GM23338 (cell line): ENCODE results near the gene CRYM. TPM values are rescaled to one million over a fixed set of nuclear protein-coding genes. Genes with fewer than 3 reads are reported as not detected.

Source experiments
- ATAC-seq: fragments of 200-7000 bp; cut with Tn5 transposase; 3 replicates; pipeline ENCODE4 v1.9.1; 2020
- DNase-seq: peaks from one replicate; pipeline ENCODE4 v3.0.0-alpha.2; 2015; ENCODE audit warnings: low spot score
- H2AFZ ChIP-seq: fragments of 200-600 bp; sonication (generic); 2 replicates; pipeline ENCODE4 v1.8.0; 2016; ENCODE audit warnings: antibody characterized with exemption, mild to moderate bottlenecking, moderate library complexity
- H3F3A ChIP-seq: fragments of 200-600 bp; sonication (generic); replicated peaks from 2 replicates; pipeline ENCODE4 v1.8.0; 2017; ENCODE audit warnings: antibody characterized with exemption, mixed run types, low read depth
- H3K27ac ChIP-seq: fragments of 200-600 bp; sonication (generic); 2 replicates; pipeline ENCODE4 v1.6.1; 2016; ENCODE audit warnings: low read depth
- H3K27me3 ChIP-seq: fragments of 200-600 bp; sonication (generic); 2 replicates; pipeline ENCODE4 v1.8.0; 2016; ENCODE audit warnings: mild to moderate bottlenecking, mixed run types, moderate library complexity; ENCODE audit not compliant: insufficient read depth
- H3K36me3 ChIP-seq: fragments of 200-600 bp; sonication (generic); 2 replicates; pipeline ENCODE4 v1.8.0; 2016; ENCODE audit warnings: mild to moderate bottlenecking; ENCODE audit not compliant: insufficient read depth
- H3K4me1 ChIP-seq: fragments of 200-600 bp; sonication (generic); 2 replicates; pipeline ENCODE4 v1.8.0; 2016; ENCODE audit warnings: mild to moderate bottlenecking, moderate library complexity; ENCODE audit not compliant: insufficient read depth
- H3K4me2 ChIP-seq: fragments of 200-600 bp; sonication (generic); 2 replicates; pipeline ENCODE4 v1.7.1; 2017; ENCODE audit warnings: mixed run types
- H3K4me3 ChIP-seq: fragments of 200-600 bp; sonication (generic); 2 replicates; pipeline ENCODE4 v1.6.1; 2016; ENCODE audit warnings: mixed run types
- H3K79me2 ChIP-seq: fragments of 200-600 bp; sonication (generic); replicated peaks from 2 replicates; pipeline ENCODE4 v1.8.0; 2017; ENCODE audit warnings: mild to moderate bottlenecking; ENCODE audit not compliant: insufficient read depth
- H3K9me2 ChIP-seq: fragments of 200-600 bp; sonication (generic); 2 replicates; pipeline ENCODE4 v1.8.0; 2017; ENCODE audit not compliant: insufficient read depth
- H4K20me1 ChIP-seq: fragments of 200-600 bp; sonication (generic); replicated peaks from 2 replicates; pipeline ENCODE4 v1.8.0; 2017; ENCODE audit warnings: mild to moderate bottlenecking; ENCODE audit not compliant: insufficient read depth
- H3K27ac Mint-ChIP-seq: 2 replicates; pipeline ENCODE4 v1.8.0; 2020; ENCODE audit warnings: inconsistent platforms, mild to moderate bottlenecking, moderate library complexity, mixed read lengths
- H3K27me3 Mint-ChIP-seq: 3 replicates; pipeline ENCODE4 v1.8.0; 2022; ENCODE audit warnings: low read depth, mild to moderate bottlenecking, moderate library complexity, mixed read lengths, inconsistent platforms; ENCODE audit not compliant: insufficient read depth, poor library complexity
- H3K36me3 Mint-ChIP-seq: 3 replicates; pipeline ENCODE4 v1.8.0; 2021; ENCODE audit warnings: low read depth, mild to moderate bottlenecking, inconsistent platforms, moderate library complexity, mixed read lengths
- H3K4me1 Mint-ChIP-seq: 3 replicates; pipeline ENCODE4 v1.8.0; 2020; ENCODE audit warnings: mild to moderate bottlenecking, inconsistent platforms, mixed read lengths
- H3K4me3 Mint-ChIP-seq: 3 replicates; pipeline ENCODE4 v1.8.0; 2021; ENCODE audit warnings: moderate library complexity, mild to moderate bottlenecking, inconsistent platforms, mixed read lengths
- H3K9me3 Mint-ChIP-seq: 3 replicates; pipeline ENCODE4 v1.8.0; 2020; ENCODE audit warnings: moderate library complexity, mild to moderate bottlenecking, inconsistent platforms, mixed read lengths
- CREB1 ChIP-seq: fragments of 250-450 bp; sonication (Bioruptor Pico); IDR thresholded peaks from 2 replicates; pipeline ENCODE4 v1.5.0; 2020; ENCODE audit warnings: low read depth, mild to moderate bottlenecking, moderate library complexity
- EZH2 ChIP-seq: fragments of 200-600 bp; sonication (generic); IDR thresholded peaks from one replicate; pipeline ENCODE4 v1.8.0; 2017; ENCODE audit warnings: antibody characterized with exemption, mild to moderate bottlenecking, low read depth; ENCODE audit not compliant: unreplicated experiment
- EZH2phosphoT487 ChIP-seq: fragments of 200-600 bp; sonication (generic); IDR thresholded peaks from one replicate; pipeline ENCODE4 v1.8.1; 2018; ENCODE audit warnings: antibody characterized with exemption; ENCODE audit not compliant: unreplicated experiment
- POLR2AphosphoS5 ChIP-seq: IDR thresholded peaks from 2 replicates; pipeline ENCODE4 v1.6.1; 2016; ENCODE audit warnings: antibody characterized with exemption, low read depth
- ZNF114 ChIP-seq: fragments of 250-450 bp; sonication (Bioruptor Pico); IDR thresholded peaks from 2 replicates; pipeline ENCODE4 v1.5.0; 2020; ENCODE audit warnings: mild to moderate bottlenecking, moderate library complexity
- ZNF331 ChIP-seq: fragments of 250-450 bp; sonication (Bioruptor Pico); IDR thresholded peaks from 2 replicates; pipeline ENCODE4 v1.5.0; 2020; ENCODE audit warnings: low read depth, mild to moderate bottlenecking, moderate library complexity
- polyA plus RNA-seq: library from polyadenylated mRNA; unstranded; fragments of >200 nt; fragmentation: Nextera tagmentation; extraction: Ambion mirVana; gene quantifications from 2 replicates; pipeline ENCODE4 v1.2.1, GENCODE V29; 2016
- total RNA-seq: library from RNA; depleted of rRNA; stranded (reverse); fragments of >200 nt; shearing (Covaris generic); gene quantifications from 2 replicates; pipeline ENCODE4 v1.2.3, GENCODE V29; 2014
- TF ChIP-seq, protein P1 (sequence below), 2 experiments: fragments of 200-600 bp in 1 of 2; sonication (generic) in 1 of 2; conservative IDR thresholded peaks; 2 replicates each; pipeline versions ENCODE4 v1.5.1 to v1.6.1; 2016 to 2017; ENCODE audit warnings: antibody characterized with exemption in 2 of 2, low read depth in 2 of 2, mild to moderate bottlenecking in 2 of 2, moderate library complexity in 1 of 2

CRYM gene
- total and polyA plus RNA-seq, 2 experiments from 2014 or later, result 15.2 to 18.0 TPM

DNA sequence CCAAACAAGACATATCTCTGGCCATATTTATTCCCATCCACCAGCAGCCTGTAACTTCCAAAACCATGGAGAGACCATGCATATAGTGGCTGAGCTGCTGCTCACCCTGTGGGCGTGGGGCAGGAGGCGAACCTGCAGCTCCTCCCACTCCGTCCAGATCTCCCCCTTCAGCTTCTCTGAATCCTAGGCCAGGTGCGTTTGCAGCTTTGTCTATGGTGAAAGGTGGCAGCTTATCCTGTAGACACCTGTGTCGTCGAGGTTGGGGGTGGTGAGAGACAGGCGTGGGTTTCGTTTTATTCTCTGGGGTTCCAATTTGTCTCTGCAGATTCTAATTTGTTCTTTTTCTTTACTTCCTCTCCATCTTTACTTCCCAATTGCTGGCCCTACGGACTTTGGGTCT lies 54.3 kb downstream of the CRYM start:
- Histone ChIP-seq H3F3A (no peaks in the 10 kb centered on the region), H3K27ac (no peak overlapping the region), H3K4me2 (peak overlapping the region; percentile 67; the same call in 1 of the 2 replicates), H3K9me2 (0 out of 2 replicates have a peak, but pooled peaks cover 6% of the 10 kb centered on the region), H3K79me2 (no peaks in the 10 kb centered on the region), H3K36me3 (no peaks in the 10 kb centered on the region), H3K4me3 (no peak overlapping the region), H4K20me1 (no peaks in the 10 kb centered on the region), H3K27me3 (no peaks in the 10 kb centered on the region), H3K4me1 (peaks cover 36% of the 10 kb centered on the region), H2AFZ (no peak overlapping the region)
- Mint-ChIP-seq H3K27me3 (peaks cover 5% of the 10 kb centered on the region), H3K36me3 (0 out of 3 replicates have a peak, but pooled peaks cover 4% of the 10 kb centered on the region), H3K9me3 (peaks cover 4% of the 10 kb centered on the region; the same call in 1 of the 3 replicates), H3K4me3 (no peak overlapping the region), H3K27ac (no peak overlapping the region), H3K4me1 (peaks cover 38% of the 10 kb centered on the region)
- ATAC-seq (peak; percentile 89), DNase-seq (peak; percentile 44)
- no peak for TF ChIP-seq EZH2
- TF ChIP-seq ZNF114 (CRISPR knock-in tag), result no peak
- no peak for TF ChIP-seq EZH2phosphoT487
- no peak for TF ChIP-seq POLR2AphosphoS5
- TF ChIP-seq, protein P1, sequence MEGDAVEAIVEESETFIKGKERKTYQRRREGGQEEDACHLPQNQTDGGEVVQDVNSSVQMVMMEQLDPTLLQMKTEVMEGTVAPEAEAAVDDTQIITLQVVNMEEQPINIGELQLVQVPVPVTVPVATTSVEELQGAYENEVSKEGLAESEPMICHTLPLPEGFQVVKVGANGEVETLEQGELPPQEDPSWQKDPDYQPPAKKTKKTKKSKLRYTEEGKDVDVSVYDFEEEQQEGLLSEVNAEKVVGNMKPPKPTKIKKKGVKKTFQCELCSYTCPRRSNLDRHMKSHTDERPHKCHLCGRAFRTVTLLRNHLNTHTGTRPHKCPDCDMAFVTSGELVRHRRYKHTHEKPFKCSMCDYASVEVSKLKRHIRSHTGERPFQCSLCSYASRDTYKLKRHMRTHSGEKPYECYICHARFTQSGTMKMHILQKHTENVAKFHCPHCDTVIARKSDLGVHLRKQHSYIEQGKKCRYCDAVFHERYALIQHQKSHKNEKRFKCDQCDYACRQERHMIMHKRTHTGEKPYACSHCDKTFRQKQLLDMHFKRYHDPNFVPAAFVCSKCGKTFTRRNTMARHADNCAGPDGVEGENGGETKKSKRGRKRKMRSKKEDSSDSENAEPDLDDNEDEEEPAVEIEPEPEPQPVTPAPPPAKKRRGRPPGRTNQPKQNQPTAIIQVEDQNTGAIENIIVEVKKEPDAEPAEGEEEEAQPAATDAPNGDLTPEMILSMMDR (conservative IDR thresholded peaks at IDR 0.05; ENCODE audit: low read depth in 2 of 2), result no peak
- no peak for TF ChIP-seq ZNF331

DNA sequence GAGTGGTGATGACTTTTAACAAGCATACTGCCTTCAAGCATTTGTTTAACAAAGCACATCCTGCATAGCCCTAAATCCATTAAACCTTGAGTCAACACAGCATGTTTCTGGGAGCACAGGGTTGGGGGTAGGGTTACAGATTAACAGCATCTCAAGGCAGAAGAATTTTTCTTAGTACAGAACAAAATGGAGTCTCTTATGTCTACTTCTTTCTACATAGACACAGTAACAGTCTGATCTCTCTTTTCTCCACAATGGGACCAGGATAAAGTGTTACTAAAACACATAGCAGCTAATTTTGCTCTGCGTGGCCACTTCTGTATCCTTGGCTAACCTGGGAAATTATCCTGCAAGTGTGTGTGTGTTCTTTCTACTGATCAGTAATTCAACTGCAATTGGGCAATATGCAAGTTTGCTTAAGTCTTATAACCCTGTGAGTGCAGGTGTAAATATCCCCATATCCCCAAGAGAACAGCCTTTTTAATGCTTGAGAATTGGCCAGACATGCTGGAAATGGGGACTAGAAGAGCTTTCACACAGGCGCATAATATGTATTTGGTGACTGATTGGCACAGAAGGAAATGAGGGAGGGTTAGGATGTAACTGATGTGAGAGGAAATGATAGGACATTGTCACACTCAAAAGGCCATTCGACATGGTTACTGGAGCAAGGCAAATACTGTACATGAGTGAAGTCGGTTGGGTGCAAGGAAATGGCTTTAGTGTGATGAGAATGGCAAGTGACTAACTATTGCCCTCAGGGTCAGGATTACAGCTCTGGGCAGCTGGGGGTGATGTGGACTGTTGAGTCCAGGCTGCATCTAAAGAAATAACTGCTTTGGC lies 55.4 kb downstream of the CRYM start:
- H3K4me1 Mint-ChIP-seq, result peaks cover 36% of the 10 kb centered on the region
- H3K9me3 Mint-ChIP-seq, result peaks cover 4% of the 10 kb centered on the region; the same call in 1 of the 3 replicates
- ATAC-seq (peak; percentile 51), DNase-seq (peak; percentile 22)
- H3K4me1 ChIP-seq, result peaks cover 36% of the 10 kb centered on the region
- H2AFZ ChIP-seq, result no peak overlapping the region
- TF ChIP-seq CREB1 (0 out of 2 replicates have a peak, but pooled peaks have one; percentile 17), EZH2 (no peak)
- H3K79me2 ChIP-seq, result no peaks in the 10 kb centered on the region
- H3K27ac ChIP-seq, result peak overlapping the region; percentile 66
- peak overlapping the region; percentile 67 for H3K4me2 ChIP-seq
- peak overlapping the region; percentile 74 for H3K27ac Mint-ChIP-seq
- H3K4me3 ChIP-seq, result peak overlapping the region; percentile 35; the same call in 1 of the 2 replicates
- H3K27me3 ChIP-seq, result no peaks in the 10 kb centered on the region
- H3F3A ChIP-seq, result no peaks in the 10 kb centered on the region
- H3K36me3 Mint-ChIP-seq, result 0 out of 3 replicates have a peak, but pooled peaks cover 4% of the 10 kb centered on the region
- H4K20me1 ChIP-seq, result no peaks in the 10 kb centered on the region
- H3K36me3 ChIP-seq, result no peaks in the 10 kb centered on the region
- H3K27me3 Mint-ChIP-seq, result peaks cover 5% of the 10 kb centered on the region
- H3K9me2 ChIP-seq, result 0 out of 2 replicates have a peak, but pooled peaks cover 5% of the 10 kb centered on the region
- peak overlapping the region; percentile 31; the same call in 2 of the 3 replicates for H3K4me3 Mint-ChIP-seq
